SK-N-SH treated with all-trans-retinoic acid at 6 μM for 48 hours (cell line): Measurements from ENCODE around the gene CAND2.
"Not testable (repeated sequence)": the region's sequence is repeated elsewhere in the genome, so short reads cannot be mapped to it uniquely, and the experiment has no call there.

Experiments used
- ATAC-seq: fragments of 200-7000 bp; cut with Tn5 transposase; 3 replicates; pipeline ENCODE4 v1.9.1; 2020; ENCODE audit warnings: mild to moderate bottlenecking, moderate library complexity
- ARNTL ChIP-seq: fragments of 450-650 bp; formaldehyde crosslinking; IDR thresholded peaks from 2 replicates; pipeline ENCODE4 v1.5.0; 2020; ENCODE audit warnings: low read depth, mild to moderate bottlenecking, moderate library complexity, borderline replicate concordance
- BACH2 ChIP-seq: fragments of 250-450 bp; sonication (Bioruptor Pico); IDR thresholded peaks from 2 replicates; pipeline ENCODE4 v1.9.0; 2021; ENCODE audit warnings: mild to moderate bottlenecking, borderline replicate concordance
- CSDC2 ChIP-seq: fragments of 250-450 bp; sonication (Bioruptor Pico); IDR thresholded peaks from 2 replicates; pipeline ENCODE4 v1.5.0; 2020; ENCODE audit warnings: mild to moderate bottlenecking, moderate library complexity
- ESRRG ChIP-seq: fragments of 250-450 bp; sonication (Bioruptor Pico); IDR thresholded peaks from 2 replicates; pipeline ENCODE4 v1.6.1; 2021; ENCODE audit warnings: mild to moderate bottlenecking
- GLIS3 ChIP-seq: fragments of 250-450 bp; sonication (Bioruptor Pico); IDR thresholded peaks from 2 replicates; pipeline ENCODE4 v1.5.0; 2020; ENCODE audit warnings: mild to moderate bottlenecking, moderate library complexity
- ISL1 ChIP-seq: fragments of 250-450 bp; sonication (Bioruptor Pico); IDR thresholded peaks from 2 replicates; pipeline ENCODE4 v2.1.2; 2022; ENCODE audit warnings: mild to moderate bottlenecking, moderate library complexity
- PATZ1 ChIP-seq: fragments of 250-450 bp; sonication (Bioruptor Pico); IDR thresholded peaks from 2 replicates; pipeline ENCODE4 v1.8.0; 2020; ENCODE audit warnings: mild to moderate bottlenecking, moderate library complexity, borderline replicate concordance
- POU6F1 ChIP-seq: fragments of 250-450 bp; sonication (Bioruptor Pico); IDR thresholded peaks from 2 replicates; pipeline ENCODE4 v1.8.0; 2021; ENCODE audit warnings: low read depth, mild to moderate bottlenecking, moderate library complexity, borderline replicate concordance
- RARB ChIP-seq: fragments of 250-450 bp; sonication (Bioruptor Pico); IDR thresholded peaks from 2 replicates; pipeline ENCODE4 v1.8.0; 2021; ENCODE audit warnings: mild to moderate bottlenecking, moderate library complexity
- SNAI2 ChIP-seq: fragments of 250-450 bp; sonication (Bioruptor Pico); IDR thresholded peaks from 2 replicates; pipeline ENCODE4 v1.5.0; 2020; ENCODE audit warnings: mild to moderate bottlenecking, moderate library complexity
- TCF4 ChIP-seq: fragments of 250-450 bp; sonication (Bioruptor Pico); IDR thresholded peaks from 2 replicates; pipeline ENCODE4 v1.8.0; 2021; ENCODE audit warnings: mild to moderate bottlenecking, moderate library complexity, borderline replicate concordance
- TOX ChIP-seq: fragments of 250-450 bp; sonication (Bioruptor Pico); IDR thresholded peaks from 2 replicates; pipeline ENCODE4 v1.8.0; 2021; ENCODE audit warnings: mild to moderate bottlenecking, moderate library complexity, borderline replicate concordance
- ZC3H10 ChIP-seq: fragments of 250-450 bp; sonication (Bioruptor Pico); IDR thresholded peaks from 2 replicates; pipeline ENCODE4 v1.5.1; 2021; ENCODE audit warnings: mild to moderate bottlenecking, moderate library complexity
- ZFP3 ChIP-seq: fragments of 250-450 bp; sonication (Bioruptor Pico); IDR thresholded peaks from 2 replicates; pipeline ENCODE4 v1.5.0; 2020; ENCODE audit warnings: mild to moderate bottlenecking, moderate library complexity
- ZNF565 ChIP-seq: fragments of 450-650 bp; formaldehyde crosslinking; conservative IDR thresholded peaks from 2 replicates; pipeline ENCODE4 v1.5.0; 2020; ENCODE audit warnings: low read depth, mild to moderate bottlenecking, moderate library complexity
- TF ChIP-seq, protein P1 (sequence below): fragments of 250-450 bp; sonication (Bioruptor Pico); IDR thresholded peaks from 2 replicates; pipeline ENCODE4 v1.5.1; 2020; ENCODE audit warnings: low read depth, mild to moderate bottlenecking, moderate library complexity
- TF ChIP-seq, protein P2 (sequence below): fragments of 250-450 bp; sonication (Bioruptor Pico); IDR thresholded peaks from 2 replicates; pipeline ENCODE4 v1.5.1; 2021; ENCODE audit warnings: mild to moderate bottlenecking, moderate library complexity

CAND2 gene

DNA sequence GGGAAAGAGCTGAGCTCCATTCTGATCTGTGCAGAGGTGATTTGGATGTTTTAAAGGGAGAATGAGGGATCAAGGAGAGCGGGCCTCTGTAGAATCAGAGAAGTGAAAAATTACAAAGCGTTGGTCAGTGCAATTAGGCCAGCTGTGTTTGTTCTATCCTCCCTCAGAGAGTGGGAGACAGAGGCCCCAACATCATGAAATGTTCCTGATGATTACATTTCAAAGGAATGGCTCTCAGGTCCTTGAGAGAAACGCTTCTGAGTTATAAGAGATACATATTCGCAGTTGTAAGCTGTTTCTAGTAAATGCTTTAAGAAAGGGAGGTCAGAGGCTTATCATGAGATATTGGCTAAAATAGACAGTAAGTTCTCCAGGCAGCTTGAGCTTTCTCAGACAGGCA, 15.7 kb upstream of the CAND2 start:
- TF ChIP-seq, protein P1, sequence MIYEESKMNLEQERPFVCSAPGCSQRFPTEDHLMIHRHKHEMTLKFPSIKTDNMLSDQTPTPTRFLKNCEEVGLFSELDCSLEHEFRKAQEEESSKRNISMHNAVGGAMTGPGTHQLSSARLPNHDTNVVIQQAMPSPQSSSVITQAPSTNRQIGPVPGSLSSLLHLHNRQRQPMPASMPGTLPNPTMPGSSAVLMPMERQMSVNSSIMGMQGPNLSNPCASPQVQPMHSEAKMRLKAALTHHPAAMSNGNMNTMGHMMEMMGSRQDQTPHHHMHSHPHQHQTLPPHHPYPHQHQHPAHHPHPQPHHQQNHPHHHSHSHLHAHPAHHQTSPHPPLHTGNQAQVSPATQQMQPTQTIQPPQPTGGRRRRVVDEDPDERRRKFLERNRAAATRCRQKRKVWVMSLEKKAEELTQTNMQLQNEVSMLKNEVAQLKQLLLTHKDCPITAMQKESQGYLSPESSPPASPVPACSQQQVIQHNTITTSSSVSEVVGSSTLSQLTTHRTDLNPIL (CRISPR knock-in tag) = no peak
- no peak for TF ChIP-seq ZNF565
- TF ChIP-seq ISL1 (CRISPR knock-in tag) = no peak
- TF ChIP-seq SNAI2 = no peak
- TF ChIP-seq, protein P2, sequence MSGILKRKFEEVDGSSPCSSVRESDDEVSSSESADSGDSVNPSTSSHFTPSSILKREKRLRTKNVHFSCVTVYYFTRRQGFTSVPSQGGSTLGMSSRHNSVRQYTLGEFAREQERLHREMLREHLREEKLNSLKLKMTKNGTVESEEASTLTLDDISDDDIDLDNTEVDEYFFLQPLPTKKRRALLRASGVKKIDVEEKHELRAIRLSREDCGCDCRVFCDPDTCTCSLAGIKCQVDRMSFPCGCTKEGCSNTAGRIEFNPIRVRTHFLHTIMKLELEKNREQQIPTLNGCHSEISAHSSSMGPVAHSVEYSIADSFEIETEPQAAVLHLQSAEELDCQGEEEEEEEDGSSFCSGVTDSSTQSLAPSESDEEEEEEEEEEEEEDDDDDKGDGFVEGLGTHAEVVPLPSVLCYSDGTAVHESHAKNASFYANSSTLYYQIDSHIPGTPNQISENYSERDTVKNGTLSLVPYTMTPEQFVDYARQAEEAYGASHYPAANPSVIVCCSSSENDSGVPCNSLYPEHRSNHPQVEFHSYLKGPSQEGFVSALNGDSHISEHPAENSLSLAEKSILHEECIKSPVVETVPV (CRISPR knock-in tag) = no peak
- TF ChIP-seq ZFP3 (CRISPR knock-in tag) = no peak
- TF ChIP-seq PATZ1 (CRISPR knock-in tag) = no peak
- TF ChIP-seq ESRRG = no peak
- TF ChIP-seq CSDC2 (CRISPR knock-in tag) = no peak
- no peak for ATAC-seq

GRCh38 chr3:12782172-12782815, 14.2 kb upstream of the CAND2 start:
- no peak for TF ChIP-seq RARB
- no peak for TF ChIP-seq GLIS3 (CRISPR knock-in tag)
- TF ChIP-seq TCF4 (CRISPR knock-in tag) = no peak
- TF ChIP-seq SNAI2 = no peak
- TF ChIP-seq, protein P1 (CRISPR knock-in tag) = no peak
- no peak for TF ChIP-seq ARNTL (CRISPR knock-in tag)
- TF ChIP-seq TOX (CRISPR knock-in tag) = no peak
- no peak for TF ChIP-seq ZC3H10 (CRISPR knock-in tag)
- TF ChIP-seq BACH2 (CRISPR knock-in tag) = no peak
- TF ChIP-seq ESRRG = no peak
- TF ChIP-seq POU6F1 (CRISPR knock-in tag) = no peak
- peak; percentile 47; the same call in 2 of the 3 replicates for ATAC-seq

- no peak for ATAC-seq
These were observed 11.4 kb upstream of the CAND2 start for GRCh38 chr3:12785096-12785495.

DNA sequence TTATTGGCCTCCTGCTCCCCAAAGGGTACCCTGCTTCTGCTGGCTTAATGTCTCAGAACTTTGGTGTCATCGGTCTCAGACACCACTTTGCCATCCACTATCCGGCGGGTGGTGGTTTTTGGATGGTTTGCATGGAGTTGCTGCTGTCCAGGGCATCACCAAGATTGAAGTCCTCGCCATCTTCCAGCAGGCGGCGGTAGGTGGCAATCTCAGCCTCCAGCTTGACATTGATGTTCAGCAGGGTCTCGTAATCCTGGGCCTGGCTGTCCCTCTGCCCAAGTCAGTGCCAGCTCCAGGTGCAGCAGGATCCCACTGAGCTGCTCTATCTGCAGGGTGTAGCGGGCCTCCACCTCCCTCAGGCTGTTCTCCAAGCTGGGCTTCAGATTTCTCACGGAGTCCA, 9.1 kb upstream of the CAND2 start:
- ATAC-seq = not testable (repeated sequence)

More at GRCh38 chr3:12785096-12785495, 11.4 kb upstream of the CAND2 start:
- TF ChIP-seq SNAI2 (no peak), TCF4 (CRISPR knock-in tag) (no peak), CSDC2 (CRISPR knock-in tag) (no peak), ZC3H10 (CRISPR knock-in tag) (no peak), BACH2 (CRISPR knock-in tag) (no peak), RARB (no peak)
- TF ChIP-seq, protein P2 (CRISPR knock-in tag) = no peak

DNA sequence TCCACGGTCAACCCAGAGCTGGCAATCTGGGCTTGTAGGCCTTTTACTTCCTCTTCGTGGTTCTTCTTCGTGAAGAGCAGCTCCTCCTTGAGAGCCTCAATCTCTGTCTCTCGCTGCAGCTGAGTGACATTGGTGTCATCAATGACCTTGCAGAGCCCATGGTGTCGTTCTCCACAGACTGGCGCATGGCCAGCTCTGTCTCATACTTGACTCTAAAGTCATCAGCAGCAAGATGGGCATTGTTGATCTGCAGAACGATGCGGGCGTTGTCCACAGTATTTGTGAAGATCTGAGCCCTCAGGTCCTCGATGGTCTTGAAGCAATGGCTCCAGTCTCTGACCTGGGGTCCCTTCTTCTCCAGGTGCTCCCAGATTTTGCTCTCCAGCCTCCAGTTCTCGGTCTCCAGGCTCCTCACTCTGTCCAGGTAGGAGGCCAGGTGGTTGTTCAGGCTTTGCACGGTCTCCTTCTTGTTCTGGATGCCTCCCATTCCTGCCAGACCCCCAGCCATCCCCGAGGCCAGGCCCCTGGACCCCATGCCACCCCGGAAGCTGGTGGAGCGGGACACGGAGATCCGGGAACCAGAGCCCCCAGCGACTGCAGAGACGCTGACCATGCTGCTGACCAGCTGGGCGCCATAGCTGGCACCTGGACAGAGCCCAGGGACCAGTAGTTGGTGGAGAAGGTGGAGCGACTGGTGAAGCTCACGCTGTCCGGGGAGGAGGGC, 8.4 kb upstream of the CAND2 start:
- not testable (repeated sequence) for ATAC-seq
